GM19023 (cell line): ENCODE results near the gene ATAD5.
"Not testable (repeated sequence)": the region's sequence is repeated elsewhere in the genome, so short reads cannot be mapped to it uniquely, and the experiment has no call there.

Source experiments
- ATAC-seq: cut with Tn5 transposase; IDR thresholded peaks from one replicate; pipeline ENCODE4 v1.9.1; 2021; ENCODE audit warnings: mild to moderate bottlenecking, moderate library complexity; ENCODE audit not compliant: unreplicated experiment

The ATAD5 gene

DNA sequence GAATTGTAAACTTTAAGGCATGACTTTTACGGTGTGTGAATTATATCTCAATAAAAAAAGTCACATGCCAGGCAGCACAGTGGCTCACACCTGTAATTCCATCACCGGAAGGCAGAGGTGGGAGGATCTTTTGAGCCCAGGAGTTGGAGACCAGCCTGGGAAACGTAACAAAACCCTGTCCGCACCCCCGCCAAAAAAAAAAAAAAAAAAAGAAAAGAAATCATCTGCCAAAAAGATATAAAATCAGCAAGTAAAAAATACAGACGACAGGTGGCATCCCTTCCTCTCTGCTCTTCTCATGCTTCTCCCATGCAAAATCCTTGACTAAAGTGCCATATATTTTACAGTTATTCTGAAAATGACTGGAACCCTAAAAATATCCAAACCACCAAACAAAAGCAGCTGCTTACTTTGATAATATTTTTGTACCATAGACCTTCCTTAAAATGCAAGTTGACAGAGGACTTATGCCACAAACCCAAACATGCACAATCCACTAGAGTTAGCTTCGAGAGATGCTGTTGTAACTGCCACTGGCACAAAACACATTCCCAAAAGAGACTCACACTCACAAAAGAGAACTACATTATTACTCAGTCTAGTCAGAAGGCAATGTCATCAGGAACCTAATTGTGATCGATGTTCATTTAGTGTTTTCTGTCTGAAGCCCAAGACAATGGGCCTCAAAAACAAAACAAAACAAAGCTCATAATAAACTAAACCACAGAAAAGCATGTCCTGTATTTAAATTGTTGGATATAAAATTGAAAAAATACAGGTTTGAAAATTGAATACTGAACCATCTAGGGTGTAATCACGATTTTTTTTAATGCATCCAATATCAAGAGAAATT is 9.7 kb upstream of the ATAD5 start:
- no peak for ATAC-seq

DNA sequence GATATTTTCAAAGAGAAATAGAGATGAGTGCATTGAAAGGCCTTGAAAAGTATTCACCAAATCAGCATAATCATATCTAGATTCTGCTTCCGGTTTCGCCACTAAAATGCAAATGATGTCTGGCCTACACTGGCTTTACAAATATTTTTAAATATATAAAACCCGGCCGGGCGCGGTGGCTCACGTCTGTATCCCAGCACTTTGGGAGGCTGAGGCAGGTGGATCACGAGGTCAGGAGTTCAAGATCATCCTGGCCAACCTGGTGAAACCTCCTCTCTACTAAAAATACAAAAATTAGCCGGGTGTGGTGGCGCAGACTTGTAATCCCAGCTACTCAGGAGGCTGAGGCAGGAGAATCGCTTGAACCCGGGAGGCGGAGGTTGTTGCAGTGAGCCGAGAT is 8.8 kb upstream of the ATAD5 start:
- ATAC-seq, result not testable (repeated sequence)

DNA sequence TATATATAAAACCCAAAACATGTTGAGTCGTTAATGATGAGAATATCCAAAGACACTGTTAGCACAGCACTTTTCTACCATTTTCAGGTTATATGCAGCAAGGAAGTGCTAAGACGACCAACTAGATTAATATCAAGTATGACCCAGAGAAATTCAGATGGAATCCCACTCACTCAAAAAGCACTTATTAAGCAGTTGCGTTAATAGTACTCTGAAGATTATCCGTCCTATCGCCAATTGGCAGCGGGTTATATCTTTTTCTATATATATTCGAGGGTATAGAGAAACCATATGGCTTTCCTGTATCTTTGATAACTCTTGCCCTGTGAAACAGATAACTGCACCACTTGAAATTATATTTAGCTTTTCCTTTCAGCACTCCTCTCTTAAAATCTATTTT is 8.3 kb upstream of the ATAD5 start:
- ATAC-seq, result no peak

DNA sequence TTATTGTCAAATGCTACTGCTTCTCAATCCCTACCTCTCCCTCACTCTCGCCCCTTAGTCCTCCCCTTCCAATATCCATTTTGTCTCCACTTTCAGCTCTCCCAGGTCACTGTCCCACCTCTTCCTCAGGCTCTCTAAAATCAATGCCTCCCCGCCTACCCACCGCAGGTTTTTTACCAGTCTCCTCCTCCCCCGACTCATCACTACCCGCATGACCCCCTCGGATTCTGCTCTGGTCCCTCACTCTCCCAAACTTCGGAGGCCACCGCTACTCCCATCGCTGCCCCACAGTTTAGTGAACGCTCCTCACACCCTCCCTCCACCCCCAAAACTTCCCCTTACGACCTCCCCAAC is 7.8 kb upstream of the ATAD5 start:
- no peak for ATAC-seq

DNA sequence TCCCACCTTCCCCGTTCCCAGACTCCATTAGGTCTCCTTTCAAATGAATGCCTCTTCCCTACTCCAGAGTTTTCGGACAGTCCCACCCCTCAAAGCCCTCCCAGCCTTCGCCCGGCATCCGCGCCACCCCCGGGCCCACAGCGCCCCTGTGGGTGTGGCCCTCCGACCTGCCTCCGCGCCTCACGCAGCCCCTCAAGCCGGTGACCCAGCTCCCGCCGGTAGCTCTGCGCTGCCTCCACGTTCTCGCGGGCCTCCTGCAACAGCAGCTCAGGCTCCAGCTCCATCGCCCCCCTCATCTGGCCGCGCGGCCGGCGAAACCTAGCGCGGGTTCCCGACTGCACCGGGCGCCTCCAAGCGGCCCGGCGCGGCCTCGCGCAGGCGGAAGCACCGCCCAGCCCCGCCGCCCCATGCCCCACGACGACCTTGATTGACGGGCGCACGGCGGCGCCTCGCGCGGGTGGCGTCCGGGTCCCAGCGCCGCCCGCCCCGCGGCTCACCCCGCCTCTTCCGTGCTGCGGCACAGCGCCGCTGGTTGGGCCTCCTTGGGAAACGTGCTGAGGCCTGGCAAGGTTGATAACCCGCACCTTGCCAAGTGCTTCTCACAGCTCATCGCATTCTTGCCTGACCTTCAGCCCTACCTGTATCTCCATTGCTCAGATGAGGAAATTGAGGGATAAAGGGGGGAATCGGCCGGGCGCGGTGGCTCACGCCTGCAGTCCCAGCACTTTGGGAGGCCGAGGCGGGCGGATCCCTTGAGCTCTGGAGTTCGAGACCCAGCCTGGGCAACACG is 7.2 kb upstream of the ATAD5 start, which contains the start of gene CRLF3:
Gene CRLF3 (minus strand): TSS at position 337 of the 790 bp plus-strand sequence. CDS start 41 bp downstream, at position 296.
- peak; percentile 89 for ATAC-seq

DNA sequence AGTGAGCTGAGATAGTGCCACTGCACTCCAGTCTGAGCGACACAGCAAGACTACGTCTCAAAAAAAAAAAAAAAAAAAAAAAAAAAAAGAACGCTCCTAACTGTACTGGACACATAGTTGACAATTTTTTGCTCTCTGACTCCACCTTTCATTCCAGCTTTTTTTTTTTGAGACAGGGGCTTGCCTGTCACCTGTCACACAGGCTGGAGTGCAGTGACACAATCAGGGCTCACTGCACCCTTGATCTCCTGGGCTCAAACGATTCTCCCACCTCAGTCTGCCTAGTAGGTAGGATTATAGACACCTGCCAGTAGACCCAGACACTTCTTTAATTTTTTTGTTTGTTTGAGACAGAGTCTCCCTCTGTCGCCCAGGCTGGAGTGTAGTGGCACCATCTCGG is 4.7 kb upstream of the ATAD5 start:
- no peak for ATAC-seq

DNA sequence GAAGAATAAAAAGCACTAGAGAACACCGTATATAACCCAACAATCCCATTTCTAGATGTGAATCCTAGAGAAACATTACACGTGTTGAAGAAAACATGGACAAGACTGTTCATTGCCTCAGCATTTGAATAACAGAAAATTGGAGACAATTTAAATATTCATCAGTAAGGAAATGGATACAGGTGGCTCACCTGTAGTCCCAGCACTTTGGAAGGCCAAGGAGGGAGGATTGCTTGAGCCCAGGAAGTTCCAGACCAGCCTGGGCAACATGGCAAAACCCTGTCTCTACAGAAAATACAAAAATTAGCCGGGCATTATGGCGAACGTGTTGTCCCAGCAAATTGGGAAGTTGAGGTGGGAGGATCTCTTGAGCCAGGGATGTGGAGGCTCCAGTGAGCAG is 2.7 kb upstream of the ATAD5 start:
- no peak for ATAC-seq

DNA sequence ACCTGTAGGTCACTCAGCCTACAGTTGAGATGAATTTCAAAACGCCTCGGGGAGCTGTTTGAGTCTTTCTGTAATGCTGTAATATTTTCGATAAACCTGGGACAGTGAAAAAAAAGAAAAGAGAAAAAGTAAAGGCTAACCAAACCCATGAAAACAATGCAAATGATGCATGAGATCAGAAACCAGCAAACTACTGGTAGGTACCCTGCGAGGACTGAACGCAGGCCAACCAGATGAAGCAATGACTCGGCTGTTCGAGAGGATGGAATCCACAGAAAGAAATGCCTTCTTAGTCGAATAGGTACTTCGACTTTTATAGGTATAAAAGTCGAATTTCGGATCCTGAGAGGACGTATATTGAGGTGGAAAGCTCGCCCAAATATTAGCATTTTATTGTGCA is 509 bp upstream of the ATAD5 start:
- no peak for ATAC-seq

DNA sequence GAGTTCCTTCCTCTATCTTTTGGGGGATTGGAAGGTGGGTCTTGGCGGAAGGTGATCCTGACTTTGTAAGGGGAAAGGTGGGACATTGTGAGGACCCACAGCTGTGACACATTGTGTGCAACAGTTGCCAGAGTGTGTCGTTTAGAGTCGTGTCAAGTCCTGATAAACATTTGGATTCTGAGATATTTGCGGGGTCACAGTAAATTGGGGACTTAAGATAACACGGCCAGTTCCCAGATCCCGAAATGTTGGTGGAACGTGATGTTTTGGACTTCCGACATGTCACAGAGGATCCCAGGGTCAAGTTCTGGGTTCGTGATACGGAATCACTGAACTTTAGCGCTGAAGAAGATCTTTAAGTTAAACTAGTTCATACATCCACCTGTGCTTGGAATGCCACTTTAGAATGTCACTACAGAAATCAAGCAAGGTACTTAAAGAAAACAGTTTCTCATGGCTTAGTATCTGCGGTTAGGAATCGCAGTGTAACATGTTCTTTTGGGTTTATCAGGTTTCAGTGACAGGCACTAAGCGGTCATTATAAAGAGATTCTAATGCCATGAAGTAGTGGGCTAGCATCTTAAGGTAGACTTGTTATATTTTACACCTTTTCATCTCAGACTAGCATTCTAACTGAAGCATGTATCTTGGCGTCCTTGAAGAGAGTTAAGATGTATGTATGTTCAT is 815 bp downstream of the ATAD5 start:
- no peak for ATAC-seq

DNA sequence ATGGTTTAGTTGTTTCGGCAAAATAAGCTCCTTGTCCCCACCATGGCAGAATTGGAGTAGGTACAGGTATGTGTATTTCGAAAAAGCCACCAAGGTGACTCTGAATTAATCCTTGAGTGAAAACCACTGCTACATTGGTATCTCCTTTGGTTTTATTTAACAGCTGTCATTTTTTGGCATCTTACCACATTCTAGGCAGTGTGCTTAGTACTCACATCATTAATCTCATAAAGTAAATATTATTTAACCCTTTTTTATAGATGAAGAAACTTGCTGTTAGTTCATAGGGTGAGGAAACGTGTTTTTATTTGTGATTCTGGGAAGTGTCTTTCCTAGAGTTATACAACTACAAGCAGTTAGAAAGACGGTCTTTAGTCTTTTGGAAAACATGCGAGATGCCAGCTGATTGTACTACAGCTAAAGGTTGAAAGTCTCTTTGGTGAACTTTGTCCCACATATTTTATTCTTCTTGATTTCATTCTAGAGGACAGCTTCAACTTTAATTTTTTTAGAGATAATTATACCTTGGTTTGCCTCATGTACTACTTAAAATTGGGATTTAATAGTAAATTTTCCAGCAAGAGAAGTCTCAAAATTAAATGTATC is 6.5 kb downstream of the ATAD5 start:
- no peak for ATAC-seq

DNA sequence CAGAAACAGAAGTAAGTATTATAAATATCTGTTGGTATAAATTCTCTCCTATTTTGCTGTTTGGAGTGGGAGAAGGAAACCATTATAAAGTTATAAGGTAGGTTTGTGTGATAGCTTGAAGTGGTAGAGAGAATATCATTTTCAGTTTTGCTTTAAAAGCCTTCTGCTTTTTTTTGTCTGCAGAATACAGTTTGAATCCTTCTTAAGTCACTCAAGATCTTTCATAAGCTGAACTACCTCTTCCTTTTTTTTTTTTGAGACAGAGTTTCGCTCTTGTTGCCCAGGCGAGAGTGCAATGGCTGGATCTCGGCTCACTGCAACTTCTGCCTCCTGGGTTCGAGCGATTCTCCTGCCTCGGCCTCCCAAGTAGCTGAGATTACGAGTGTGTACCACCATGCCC is 9.0 kb downstream of the ATAD5 start:
- no peak for ATAC-seq

DNA sequence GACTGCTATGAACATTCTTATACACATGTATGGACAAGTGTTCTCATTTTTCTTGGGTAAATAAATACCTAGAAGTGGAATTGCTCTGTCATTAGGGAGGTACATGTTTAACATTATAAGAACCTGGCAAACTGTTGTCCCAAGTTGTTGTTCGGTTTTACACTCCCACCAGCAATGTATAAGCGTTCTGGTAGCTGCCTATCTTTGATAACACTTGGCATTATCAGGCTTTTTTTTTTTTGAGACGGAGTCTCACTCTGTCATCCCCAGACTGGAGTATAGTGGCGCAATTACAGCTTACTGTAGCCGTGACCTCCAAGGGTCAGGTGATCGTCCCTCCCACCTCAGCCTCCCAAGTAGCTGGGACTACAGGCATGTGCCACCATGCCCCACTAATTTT is 16.3 kb downstream of the ATAD5 start:
- no peak for ATAC-seq

DNA sequence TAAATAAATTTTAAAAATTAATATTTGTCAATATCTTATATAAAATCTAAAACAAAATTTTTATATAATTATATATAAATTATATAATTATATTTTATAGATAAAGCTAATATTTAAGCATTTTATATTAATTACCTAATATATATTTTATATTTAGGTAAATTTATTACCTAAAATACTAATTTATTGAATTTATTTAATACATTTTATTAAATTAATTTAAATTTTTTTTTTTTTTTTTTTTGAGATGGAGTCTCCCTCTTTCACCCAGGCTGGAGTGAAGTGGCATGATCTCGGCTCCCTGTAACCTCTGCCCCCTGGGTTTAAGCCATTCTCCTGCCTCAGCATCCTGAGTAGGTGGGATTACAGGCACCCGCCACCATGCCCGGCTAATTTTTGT is 22.4 kb downstream of the ATAD5 start:
- ATAC-seq, result no peak

DNA sequence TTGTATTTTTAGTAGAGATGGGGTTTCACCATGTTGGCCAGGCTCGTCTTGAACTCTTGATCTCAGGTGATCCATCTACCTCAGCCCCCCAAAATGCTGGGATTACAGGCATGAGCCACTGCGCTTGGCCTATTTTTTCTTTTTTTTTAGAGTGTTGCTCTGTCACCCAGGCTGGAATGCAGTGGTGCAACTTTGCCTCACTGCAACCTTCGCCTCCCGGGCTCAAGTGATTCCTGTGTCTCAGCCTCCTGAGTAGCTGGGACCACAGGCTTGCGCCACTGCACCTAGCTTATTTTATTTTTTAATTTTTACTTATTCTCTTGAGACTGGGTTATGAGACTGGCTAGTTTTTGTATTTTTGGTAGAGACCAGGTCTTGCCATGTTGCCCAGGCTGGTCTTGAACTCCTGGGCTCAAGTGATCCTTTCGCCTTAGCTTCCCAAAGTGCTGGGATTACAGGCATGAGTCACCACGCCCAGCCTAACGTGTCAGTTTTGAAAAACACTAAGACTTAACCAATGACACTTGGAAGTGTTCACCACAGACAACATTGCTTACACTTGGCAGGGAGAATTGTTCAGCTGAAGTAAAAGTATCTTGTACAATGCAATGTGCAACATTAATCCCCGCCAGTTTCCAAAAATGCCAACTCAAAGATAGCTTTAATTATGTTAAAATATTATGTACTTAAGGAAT is 26.9 kb downstream of the ATAD5 start:
- ATAC-seq, result no peak

DNA sequence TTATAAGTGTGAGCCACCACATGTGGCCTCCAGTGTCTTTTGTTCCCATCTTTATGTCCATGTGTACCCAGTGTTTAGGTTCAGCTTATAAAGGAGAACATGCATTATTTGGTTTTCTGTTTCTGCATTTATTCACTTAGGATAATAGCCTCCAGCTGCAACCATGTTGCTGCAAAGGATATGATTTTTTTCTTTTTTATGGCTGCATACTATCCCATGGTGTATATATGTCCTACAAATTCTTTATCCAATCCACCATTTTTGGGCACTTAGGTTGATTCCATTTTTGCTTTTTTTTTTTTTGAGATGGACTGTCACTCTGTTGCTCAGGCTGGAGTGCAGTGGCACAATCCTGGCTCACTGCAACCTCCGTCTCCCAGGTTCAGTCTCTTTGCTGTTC is 32.9 kb downstream of the ATAD5 start:
- ATAC-seq, result no peak

DNA sequence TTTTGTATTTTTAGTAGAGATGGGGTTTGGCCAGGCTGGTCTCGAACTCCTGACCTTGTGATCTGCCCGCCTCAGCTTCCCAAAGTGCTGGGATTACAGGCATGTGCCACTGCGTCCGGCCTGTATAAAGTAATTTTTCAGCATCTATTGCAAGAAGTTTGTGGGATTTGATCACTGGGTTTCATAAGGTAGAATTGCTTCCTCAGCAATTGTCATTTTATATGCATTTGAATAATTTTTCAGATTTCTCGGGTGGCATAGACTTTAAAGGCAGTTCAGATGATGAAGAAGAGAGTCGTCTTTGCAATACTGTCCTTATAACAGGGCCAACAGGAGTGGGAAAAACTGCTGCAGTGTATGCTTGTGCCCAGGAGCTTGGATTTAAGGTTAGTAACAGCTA is 37.2 kb downstream of the ATAD5 start:
- no peak for ATAC-seq

DNA sequence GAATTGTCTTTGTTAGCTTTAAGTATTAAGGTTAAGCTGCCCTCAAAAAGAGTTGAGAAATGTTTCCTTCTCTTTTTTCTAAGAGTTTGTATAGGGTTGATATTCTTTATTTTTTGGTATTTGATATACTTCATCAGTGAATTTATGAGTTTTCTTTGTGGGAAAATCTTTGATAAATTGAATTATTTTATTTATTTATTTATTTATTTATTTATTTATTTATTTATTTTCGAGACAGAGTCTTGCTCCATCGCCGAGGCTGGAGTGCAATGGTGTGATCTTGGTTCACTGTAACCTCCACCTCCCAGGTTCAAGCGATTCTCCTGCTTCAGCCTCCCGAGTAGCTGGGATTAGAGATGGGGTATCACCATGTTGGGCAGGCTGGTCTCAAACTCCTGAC is 54.4 kb downstream of the ATAD5 start:
- no peak for ATAC-seq

DNA sequence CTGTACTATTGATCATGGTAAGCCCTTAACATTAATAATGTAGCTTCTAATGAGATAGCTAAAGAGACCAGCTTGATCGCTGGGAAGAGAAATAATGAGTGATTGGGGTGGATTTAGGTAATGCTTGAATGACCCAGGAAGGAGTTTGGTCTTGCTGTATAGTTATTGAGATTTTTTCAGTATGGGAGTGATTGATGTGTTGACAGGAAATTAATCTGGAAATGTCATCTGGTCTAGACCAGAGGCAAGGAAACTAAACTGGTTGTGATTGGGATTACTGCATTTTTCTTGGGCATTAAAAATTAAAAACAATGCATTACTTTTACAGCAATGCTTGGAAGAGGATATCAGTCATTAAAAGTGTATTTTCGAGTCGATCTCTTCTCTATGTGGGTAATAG is 62.5 kb downstream of the ATAD5 start:
- no peak for ATAC-seq

DNA sequence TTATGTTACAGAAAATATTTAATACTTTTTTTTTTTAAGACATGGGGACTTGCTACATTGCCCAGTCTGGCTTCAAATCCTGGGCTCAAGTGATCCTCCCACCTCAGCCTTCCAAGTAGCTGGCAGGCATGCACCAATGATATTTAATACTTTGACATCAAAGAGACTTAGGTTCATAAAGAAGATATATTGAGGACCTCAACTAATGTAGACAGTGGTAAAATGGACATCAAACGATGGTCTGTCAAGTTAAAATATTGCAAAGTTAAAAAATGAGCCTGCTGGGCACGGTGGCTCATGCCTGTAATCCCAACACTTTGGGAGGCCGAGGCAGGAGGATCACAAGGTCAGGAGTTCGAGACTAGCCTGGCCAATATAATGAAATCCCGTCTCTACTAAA is 65.5 kb downstream of the ATAD5 start:
- no peak for ATAC-seq

DNA sequence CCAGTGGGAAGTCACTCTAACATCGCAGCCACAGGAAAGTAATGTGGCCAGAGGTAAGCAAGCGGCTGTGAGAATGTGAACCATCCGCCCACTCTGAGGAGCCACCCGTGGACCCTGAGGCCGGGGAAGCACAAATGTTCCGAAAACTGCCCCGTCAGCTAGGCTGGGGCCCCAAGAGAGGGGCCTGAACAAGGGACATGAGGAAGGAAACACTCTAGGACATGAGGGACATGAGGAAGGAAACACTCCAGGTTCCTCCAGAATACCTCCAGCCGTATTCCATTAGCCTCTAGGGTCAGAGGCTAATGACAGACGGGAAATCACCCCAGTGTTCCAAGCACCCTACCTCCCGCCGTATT is 74.0 kb downstream of the ATAD5 start:
- peak; percentile 33 for ATAC-seq
